A549 (cell line): ENCODE results near the gene GNAS-AS1. TPM values are rescaled to one million over a fixed set of nuclear protein-coding genes. Genes with fewer than 3 reads are reported as not detected.

Source experiments
- ATAC-seq, 2 experiments: fragments of 200-7000 bp in 1 of 2; fragments of >200 bp in 1 of 2; cut with Nextera tagmentation in 1 of 2; cut with Tn5 transposase in 1 of 2; 3 replicates each; pipeline versions ENCODE4 v1.8.0 to v1.9.1; 2018 to 2020; ENCODE audit warnings: mild to moderate bottlenecking in 1 of 2, moderate library complexity in 1 of 2
- CTCF ChIA-PET: fragments of 300-600 bp; sonication (Branson Sonifier 250); formaldehyde crosslinking; extraction: SDS; loops from one replicate; lab custom pipeline; 2021; ENCODE audit warnings: antibody characterized with exemption, inconsistent platforms; lab: Yijun Ruan, JAX
- POLR2A ChIA-PET: fragments of 350-600 bp; formaldehyde crosslinking; extraction: SDS; loops from one replicate; lab custom pipeline; 2021; ENCODE audit warnings: antibody characterized with exemption, inconsistent platforms; lab: Yijun Ruan, JAX
- DNase-seq, 2 experiments: peaks; one replicate each; pipeline versions ENCODE4 v3.0.0 to v3.0.0-alpha.2; 2011 to 2016; ENCODE audit warnings: low read depth in 1 of 2, low spot score in 1 of 2
- FAIRE-seq: peaks from 2 replicates; lab custom pipeline; 2011; peaks lifted over from hg19 to GRCh38; lab: Jason Lieb, UNC
- H3K27ac ChIP-seq, 2 experiments: fragments of >200 bp; sonication (Bioruptor Twin); formaldehyde crosslinking; 3 replicates each; pipeline ENCODE4 v1.5.1; 2016 to 2017
- H3K4me1 ChIP-seq: fragments of >200 bp; sonication (Bioruptor Twin); formaldehyde crosslinking; 3 replicates; pipeline ENCODE4 v1.6.1; 2016
- H3K4me2 ChIP-seq: fragments of >200 bp; sonication (Bioruptor Twin); formaldehyde crosslinking; 3 replicates; pipeline ENCODE4 v1.6.1; 2016
- H3K4me3 ChIP-seq: fragments of >200 bp; sonication (Bioruptor Twin); formaldehyde crosslinking; 3 replicates; pipeline ENCODE4 v1.5.1; 2016
- H3K9me3 ChIP-seq: fragments of >200 bp; sonication (Bioruptor Twin); formaldehyde crosslinking; 3 replicates; pipeline ENCODE4 v1.6.1; 2016
- BHLHE40 ChIP-seq: IDR thresholded peaks from 2 replicates; pipeline ENCODE4 v1.6.1; 2012; ENCODE audit warnings: low read depth, low read length, inconsistent platforms
- CEBPB ChIP-seq, 2 experiments: fragments of >200 bp in 1 of 2; sonication (Bioruptor Twin) in 1 of 2; formaldehyde crosslinking in 1 of 2; IDR thresholded peaks; 2 replicates each; pipeline ENCODE4 v1.6.1; 2012 to 2016
- CHD2 ChIP-seq: fragments of 150-350 bp; IDR thresholded peaks from 2 replicates; pipeline ENCODE4 v1.6.1; 2014; ENCODE audit warnings: low read length; ENCODE audit not compliant: partially characterized antibody
- CHD4 ChIP-seq: fragments of 200-600 bp; sonication (generic); IDR thresholded peaks from 2 replicates; pipeline ENCODE4 v1.6.1; 2016; ENCODE audit warnings: antibody characterized with exemption, mild to moderate bottlenecking, borderline replicate concordance
- EP300 ChIP-seq, 2 experiments: fragments of >200 bp; sonication (Bioruptor Twin); formaldehyde crosslinking; IDR thresholded peaks; 2 replicates in 1 of 2; 3 replicates in 1 of 2; pipeline ENCODE4 v1.6.1; 2016 to 2017
- HDAC2 ChIP-seq: fragments of 200-600 bp; sonication (generic); IDR thresholded peaks from 2 replicates; pipeline ENCODE4 v1.6.1; 2016
- HEYL ChIP-seq: fragments of 250-450 bp; sonication (Bioruptor Pico); IDR thresholded peaks from 2 replicates; pipeline ENCODE4 v1.8.0; 2021; ENCODE audit warnings: mild to moderate bottlenecking, moderate library complexity
- HOXA7 ChIP-seq: fragments of 250-450 bp; sonication (Bioruptor Pico); IDR thresholded peaks from 2 replicates; pipeline ENCODE4 v1.5.0; 2020; ENCODE audit warnings: mild to moderate bottlenecking, moderate library complexity
- HOXB5 ChIP-seq: fragments of 250-450 bp; sonication (Bioruptor Pico); IDR thresholded peaks from 2 replicates; pipeline ENCODE4 v1.5.0; 2020; ENCODE audit warnings: mild to moderate bottlenecking, moderate library complexity
- JUNB ChIP-seq: fragments of >200 bp; sonication (Bioruptor Twin); formaldehyde crosslinking; IDR thresholded peaks from 2 replicates; pipeline ENCODE4 v1.6.1; 2016
- MAFK ChIP-seq: fragments of 450-650 bp; IDR thresholded peaks from 2 replicates; pipeline ENCODE4 v1.6.1; 2014; ENCODE audit not compliant: partially characterized antibody
- MAZ ChIP-seq: fragments of 150-350 bp; IDR thresholded peaks from 2 replicates; pipeline ENCODE4 v1.6.1; 2014; ENCODE audit warnings: antibody characterized with exemption, low read depth, low read length, borderline replicate concordance
- MYC ChIP-seq: IDR thresholded peaks from 2 replicates; pipeline ENCODE4 v1.6.1; 2012; ENCODE audit warnings: mild to moderate bottlenecking, inconsistent platforms, low read length, improper control_type of control experiment, borderline replicate concordance
- NFE2L2 ChIP-seq: fragments of 150-350 bp; conservative IDR thresholded peaks from 2 replicates; pipeline ENCODE4 v1.6.1; 2014; ENCODE audit warnings: low read length
- NPAS2 ChIP-seq: fragments of 250-450 bp; sonication (Bioruptor Pico); IDR thresholded peaks from 2 replicates; pipeline ENCODE4 v1.8.0; 2022; ENCODE audit warnings: mild to moderate bottlenecking, moderate library complexity, borderline replicate concordance
- NR3C1 ChIP-seq: fragments of >200 bp; sonication (Bioruptor Twin); formaldehyde crosslinking; IDR thresholded peaks from 3 replicates; pipeline ENCODE4 v1.6.1; 2017
- PBX3 ChIP-seq: IDR thresholded peaks from 2 replicates; pipeline ENCODE4 v1.6.1; 2012
- PHF8 ChIP-seq: fragments of 200-600 bp; sonication (generic); IDR thresholded peaks from 2 replicates; pipeline ENCODE4 v1.6.1; 2016; ENCODE audit warnings: low read depth, mild to moderate bottlenecking, antibody characterized with exemption, moderate library complexity, borderline replicate concordance
- POLR2A ChIP-seq: IDR thresholded peaks from 2 replicates; pipeline ENCODE4 v1.6.1; 2012; ENCODE audit warnings: mild to moderate bottlenecking, low read length
- POLR2AphosphoS2 ChIP-seq: conservative IDR thresholded peaks from 2 replicates; pipeline ENCODE4 v1.6.1; 2012; ENCODE audit warnings: low read length, improper control_type of control experiment, inconsistent platforms
- RCOR1 ChIP-seq: fragments of 150-350 bp; IDR thresholded peaks from 2 replicates; pipeline ENCODE4 v1.6.1; 2014; ENCODE audit warnings: antibody characterized with exemption, low read length, low read depth
- REST ChIP-seq: fragments of 200-600 bp; sonication (generic); IDR thresholded peaks from 2 replicates; pipeline ENCODE4 v1.6.1; 2016; ENCODE audit warnings: antibody characterized with exemption, mild to moderate bottlenecking, moderate library complexity
- SREBF2 ChIP-seq: fragments of 450-650 bp; IDR thresholded peaks from 2 replicates; pipeline ENCODE4 v1.6.1; 2014; ENCODE audit warnings: mild to moderate bottlenecking, moderate library complexity
- USF2 ChIP-seq: fragments of 450-650 bp; IDR thresholded peaks from 2 replicates; pipeline ENCODE4 v1.6.1; 2014; ENCODE audit warnings: antibody characterized with exemption
- ZFP36 ChIP-seq: fragments of 450-650 bp; IDR thresholded peaks from 2 replicates; pipeline ENCODE4 v1.6.1; 2014; ENCODE audit warnings: borderline replicate concordance; ENCODE audit not compliant: partially characterized antibody
- ZNF302 ChIP-seq: fragments of 250-450 bp; sonication (Bioruptor Pico); IDR thresholded peaks from 2 replicates; pipeline ENCODE4 v1.9.0; 2021; ENCODE audit warnings: inconsistent platforms, mild to moderate bottlenecking, moderate library complexity
- ZSCAN20 ChIP-seq: fragments of 250-450 bp; sonication (Bioruptor Pico); IDR thresholded peaks from 2 replicates; pipeline ENCODE4 v1.8.0; 2022; ENCODE audit warnings: mild to moderate bottlenecking, moderate library complexity
- WGBS: methylation state at CpG from one replicate; pipeline ENCODE4 v1.1.6; 2017; ENCODE audit errors: missing lambda C conversion rate; 5-methylcytosine and 5-hydroxymethylcytosine counted together
- polyA plus RNA-seq, 4 experiments: library from polyadenylated mRNA; depleted of rRNA in 3 of 4; stranded (reverse); fragments of >200 nt; fragmentation: RNase III in 1 of 4; extraction: RNeasy Plus Mini Kit Qiagen cat#74134 plus additional on column Dnase treatment in 1 of 4; gene quantifications; 2 replicates in 3 of 4; 3 replicates in 1 of 4; pipeline ENCODE4 v1.2.3, GENCODE V29; 2011 to 2017

The GNAS-AS1 gene
- polyA plus RNA-seq, 2 of the 4 experiments (the other 2 are of a cell fraction), result not detected

GRCh38 chr20:58888521-58889333 is 38.0 kb upstream of the GNAS-AS1 start:
- Histone ChIP-seq H3K9me3 (no peaks in the 10 kb centered on the region), H3K4me2 (no peak overlapping the region), H3K27ac (no peak overlapping the region), H3K4me3 (no peak overlapping the region), H3K4me1 (peaks cover 7% of the 10 kb centered on the region)
- ChIA-PET CTCF (no interaction called here), POLR2A (no interaction called here)
- TF ChIP-seq MAZ, result no peak
- FAIRE-seq (no peak), DNase-seq (no peak), ATAC-seq (no peak)
- 96% methylated on average over 100 of the region's 101 CpGs for WGBS

- Histone ChIP-seq H3K9me3 (no peaks in the 10 kb centered on the region), H3K4me3 (no peak overlapping the region), H3K27ac (no peak overlapping the region), H3K4me2 (no peak overlapping the region)
- ATAC-seq, result no peak
- 91% methylated on average over 12 of the region's 12 CpGs for WGBS
- CTCF ChIA-PET, result no interaction called here
- FAIRE-seq, result no peak
- no peak for DNase-seq
- TF ChIP-seq RCOR1 (no peak), POLR2AphosphoS2 (no peak), USF2 (no peak), HOXB5 (CRISPR knock-in tag) (no peak), CHD2 (no peak), BHLHE40 (no peak), JUNB (no peak), HOXA7 (CRISPR knock-in tag) (no peak), ZNF302 (CRISPR knock-in tag) (no peak), HDAC2 (no peak), EP300 (IDR thresholded peaks at IDR 0.05) (no peak), CEBPB (IDR thresholded peaks at IDR 0.05) (no peak), MYC (no peak), NR3C1 (no peak), HEYL (CRISPR knock-in tag) (no peak)
- TF ChIP-seq, all 56 proteins: peak for 0
- peaks cover under 1% of the 10 kb centered on the region; the same call in 2 of the 3 replicates for H3K4me1 ChIP-seq
- POLR2A ChIA-PET, result no interaction called here
Measured at GRCh38 chr20:58888103-58888502, 37.4 kb upstream of the GNAS-AS1 start.

GRCh38 chr20:58886546-58886945 is 35.8 kb upstream of the GNAS-AS1 start:
- Histone ChIP-seq H3K27ac (no peak overlapping the region), H3K4me2 (no peak overlapping the region), H3K4me1 (no peaks in the 10 kb centered on the region)
- ChIA-PET CTCF (interaction anchor here (0.9 to 1.5 kb wide), 3 partner anchors 15 to 517 kb away, joined by 3 to 4 read pairs (median 3); no protein-coding TSS in a partner anchor), POLR2A (interaction anchor here (1.5 kb wide), 1 partner anchor 146 kb away, joined by 3 read pairs; the partner anchor contains the start of gene ATP5F1E)
- FAIRE-seq, result no peak
- no peak for DNase-seq
- no peak for ATAC-seq
- no peak for TF ChIP-seq USF2
- TF ChIP-seq PBX3, result no peak
- no peak for TF ChIP-seq CHD4
- TF ChIP-seq RCOR1, result no peak
- no peak for TF ChIP-seq REST
- TF ChIP-seq ZSCAN20 (CRISPR knock-in tag), result no peak
- TF ChIP-seq SREBF2, result no peak
- TF ChIP-seq NPAS2 (CRISPR knock-in tag), result no peak
- no peak for TF ChIP-seq NFE2L2
- TF ChIP-seq ZFP36, result no peak
- TF ChIP-seq MAFK, result no peak
- no peak for TF ChIP-seq PHF8
- no peak for TF ChIP-seq POLR2A
- TF ChIP-seq, all 56 proteins: peak for 0
- Histone ChIP-seq H3K4me3 (no peak overlapping the region), H3K9me3 (no peaks in the 10 kb centered on the region)
